Hindlimb muscle (tissue), 1 donor: ENCODE data around the gene NCBP2. TPM values are rescaled to one million over a fixed set of nuclear protein-coding genes. Genes with fewer than 3 reads are reported as not detected.
"Not testable (repeated sequence)": the region's sequence is repeated elsewhere in the genome, so short reads cannot be mapped to it uniquely, and the experiment has no call there.

ENCODE experiments used
- DNase-seq: peaks from one replicate; pipeline ENCODE4 v3.0.0-alpha.2; 2013
- polyA plus RNA-seq: library from polyadenylated mRNA; unstranded; fragments of 120-200 nt; gene quantifications from one replicate; pipeline ENCODE4 v1.2.1, GENCODE V29; 2013; ENCODE audit not compliant: insufficient read length

Gene NCBP2
- polyA plus RNA-seq, 1 donor: 69.3 TPM

GRCh38 chr3:196968233-196969133 is 26.2 kb upstream of the NCBP2 start, which contains the start of gene PIGZ:
TSS of gene PIGZ (minus strand) at chr3:196968833. CDS start at chr3:196952031, 16,802 bp downstream.
- DNase-seq: peak; percentile 41

DNA sequence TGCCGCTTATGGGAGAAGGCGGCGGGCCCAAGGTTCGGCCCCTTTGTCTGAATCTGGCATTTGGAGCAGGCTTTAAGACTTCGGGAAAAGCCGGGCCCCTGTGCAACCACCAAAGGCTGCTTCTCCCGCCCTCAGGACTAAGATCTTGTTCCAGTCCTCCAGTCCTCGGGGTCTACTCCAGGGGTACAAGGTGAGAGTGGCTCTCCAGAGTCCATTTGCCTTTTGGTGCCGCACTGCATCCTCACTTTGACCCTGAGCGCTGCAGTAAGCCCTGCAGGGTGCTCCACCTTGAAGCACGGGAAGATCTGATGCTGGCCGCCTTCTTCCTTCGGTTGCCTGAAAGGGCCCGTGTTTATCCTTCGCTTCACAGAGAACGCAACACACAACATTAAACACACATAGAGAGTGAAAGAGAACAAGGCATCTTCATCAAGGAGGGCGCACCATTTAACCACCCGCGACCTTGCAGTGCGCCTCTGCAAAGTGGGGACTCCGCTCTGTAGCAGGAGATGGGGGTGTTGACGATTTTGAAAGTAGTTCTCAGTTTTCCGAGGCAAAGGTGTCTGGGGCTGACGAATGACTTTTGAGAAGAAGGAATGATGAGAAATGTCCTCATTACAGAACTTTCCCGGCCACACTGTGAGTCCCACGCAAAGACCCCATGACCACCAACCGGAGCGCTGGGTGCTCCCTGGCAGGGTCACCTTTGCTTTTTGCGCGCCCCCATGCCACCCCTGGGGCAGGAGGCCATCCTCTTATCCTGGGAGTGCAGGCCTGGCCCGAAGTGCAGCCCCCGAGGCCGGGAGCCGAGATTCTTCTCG is 25.3 kb upstream of the NCBP2 start:
- no peak for DNase-seq

DNA sequence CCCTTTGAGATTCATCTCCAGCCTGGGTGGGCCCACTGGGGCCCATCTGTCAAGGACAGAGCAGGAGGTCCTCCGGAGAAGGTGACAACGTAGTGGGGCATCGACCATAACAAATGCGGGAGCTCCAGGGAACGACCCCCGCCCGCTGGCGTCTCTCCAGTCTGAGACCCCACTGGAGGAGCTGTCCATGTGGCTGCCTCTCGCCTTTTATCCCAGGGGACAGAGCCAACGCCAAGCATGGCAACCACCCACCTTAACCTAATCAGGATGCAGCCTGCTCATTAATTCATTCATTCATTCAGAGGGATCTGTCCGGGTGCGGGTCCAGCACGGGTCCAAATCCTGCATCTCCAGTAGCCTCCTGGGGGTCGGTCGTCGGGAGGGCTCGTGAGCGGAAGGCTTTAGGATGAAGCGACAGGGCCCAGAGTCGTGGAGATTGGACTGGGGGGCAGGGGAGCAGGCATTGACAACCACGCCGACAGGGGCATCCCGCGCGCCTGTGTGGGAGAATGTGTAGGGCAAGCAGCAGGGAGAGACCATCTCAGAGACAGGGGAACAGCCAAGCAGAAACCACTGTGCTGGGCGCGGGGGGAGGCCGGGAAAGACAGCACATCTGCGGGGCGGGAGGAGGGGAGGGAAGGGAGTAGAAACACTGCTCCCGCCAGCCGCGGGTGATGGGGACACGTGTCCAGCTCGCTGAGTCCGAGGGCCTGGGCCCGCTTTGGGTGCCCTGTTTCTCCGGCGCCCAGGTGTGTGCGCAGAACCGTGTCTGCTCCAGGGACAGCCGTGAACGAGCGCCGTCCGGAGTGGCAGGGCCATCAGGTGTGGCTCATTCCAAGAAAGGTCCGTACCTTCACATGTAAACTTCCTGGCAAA is 24.4 kb upstream of the NCBP2 start:
- peak; percentile 18 for DNase-seq

DNA sequence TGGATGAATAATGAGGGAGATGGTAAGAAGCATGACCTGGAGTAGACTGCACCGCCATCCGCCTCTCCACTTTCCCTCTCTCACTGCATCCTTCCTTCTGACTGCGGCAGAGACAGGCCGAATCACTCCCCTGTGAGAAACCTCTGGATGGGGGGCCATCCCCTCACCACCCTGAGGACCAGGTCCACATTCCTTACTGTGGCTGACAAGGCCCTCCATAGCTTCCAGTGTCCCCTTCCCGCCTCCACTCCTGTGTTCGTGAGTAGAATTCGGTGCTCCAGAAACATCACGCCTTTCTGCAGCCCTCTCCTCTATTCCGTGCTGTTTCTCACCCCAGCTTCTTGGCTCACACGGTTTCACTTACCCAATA is 23.5 kb upstream of the NCBP2 start:
- DNase-seq: no peak

DNA sequence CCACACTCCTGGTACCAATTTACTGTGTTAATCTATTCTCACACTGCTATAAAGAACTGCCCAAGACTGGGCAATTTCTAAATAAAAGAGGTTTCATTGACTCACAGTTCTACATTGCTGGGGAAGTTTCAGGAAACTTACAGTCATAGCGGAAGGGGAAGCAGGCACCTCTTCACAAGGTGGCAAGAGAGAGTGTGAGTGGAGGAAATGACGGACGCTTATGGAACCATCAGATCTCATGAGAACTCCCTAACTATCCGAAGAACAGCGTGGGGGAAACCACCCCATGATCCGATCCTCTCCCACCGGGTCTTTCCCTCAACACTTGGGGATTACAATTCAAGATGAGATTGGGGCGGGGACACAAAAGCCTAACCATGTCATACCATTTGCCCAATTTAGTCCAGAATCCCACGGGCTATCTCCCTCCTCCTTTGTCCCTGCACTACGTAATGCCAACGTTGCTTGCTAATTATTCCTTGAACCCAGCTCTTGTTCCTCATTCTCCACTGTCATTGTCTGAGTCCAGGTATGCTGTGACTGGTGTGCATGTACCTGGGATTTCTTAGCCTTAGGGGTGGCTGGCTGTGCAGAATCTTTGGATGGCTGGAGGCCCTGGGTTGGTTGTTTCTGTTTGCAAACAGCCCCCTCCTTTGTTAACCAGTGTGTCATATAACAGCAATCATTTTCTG is 22.9 kb upstream of the NCBP2 start:
- DNase-seq: no peak

GRCh38 chr3:196963631-196963953 is 21.3 kb upstream of the NCBP2 start:
- no peak for DNase-seq

DNA sequence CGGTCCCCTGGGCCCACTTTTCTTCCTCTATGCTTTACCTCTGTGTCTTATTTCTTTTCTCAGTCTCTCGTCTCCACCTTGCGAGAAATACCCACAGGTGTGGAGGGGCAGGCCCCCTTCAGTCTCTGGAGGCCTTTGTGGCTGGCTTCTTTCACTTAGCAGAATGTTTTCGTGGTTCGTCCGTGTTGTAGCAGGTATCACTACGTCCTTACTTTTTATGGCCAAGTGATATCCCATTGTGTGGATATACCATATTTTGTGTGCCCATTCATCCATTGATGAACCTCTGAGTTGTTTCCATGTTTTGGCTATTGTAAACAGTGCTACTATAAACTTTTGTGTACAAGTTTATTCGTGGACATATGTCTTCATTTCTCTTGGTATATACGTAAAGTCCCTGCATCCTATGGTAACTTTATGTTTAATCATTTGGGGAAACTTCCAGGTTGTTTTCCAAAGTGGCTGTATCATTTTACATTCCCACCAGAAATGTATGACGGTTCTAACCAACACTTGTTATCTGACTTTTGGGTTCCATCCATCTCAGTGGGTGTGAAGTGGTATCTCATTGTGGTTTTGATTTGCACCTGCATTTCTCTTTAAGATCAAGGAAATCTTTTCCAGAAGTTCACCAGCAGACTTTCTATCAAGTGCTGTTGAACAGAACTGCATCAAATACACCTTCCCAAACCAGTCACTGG is 20.8 kb upstream of the NCBP2 start:
- DNase-seq: no peak

- no peak for DNase-seq
These were observed 20.0 kb upstream of the NCBP2 start for GRCh38 chr3:196962108-196962929.

GRCh38 chr3:196954832-196955231 is 12.5 kb upstream of the NCBP2 start:
- DNase-seq: no peak

DNA sequence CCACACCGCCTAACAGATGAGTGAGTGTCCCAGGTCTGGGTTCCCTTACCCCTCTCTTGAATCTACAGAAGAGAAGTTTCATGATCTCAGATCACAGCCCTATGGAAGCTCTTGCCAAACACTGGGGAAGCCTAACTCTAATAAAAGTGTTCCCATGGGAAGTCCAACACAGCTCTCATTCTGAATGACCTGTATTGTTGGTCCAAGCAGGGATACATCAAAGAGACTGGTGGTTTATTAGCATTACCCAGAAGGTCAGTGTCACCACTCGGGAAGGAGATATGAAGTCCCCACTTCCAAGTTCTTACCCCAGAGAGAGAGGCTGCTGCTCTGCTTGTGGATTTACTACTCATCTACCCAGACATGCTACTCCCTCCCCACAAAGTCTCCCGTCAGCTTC is 9.0 kb upstream of the NCBP2 start:
- DNase-seq: no peak

DNA sequence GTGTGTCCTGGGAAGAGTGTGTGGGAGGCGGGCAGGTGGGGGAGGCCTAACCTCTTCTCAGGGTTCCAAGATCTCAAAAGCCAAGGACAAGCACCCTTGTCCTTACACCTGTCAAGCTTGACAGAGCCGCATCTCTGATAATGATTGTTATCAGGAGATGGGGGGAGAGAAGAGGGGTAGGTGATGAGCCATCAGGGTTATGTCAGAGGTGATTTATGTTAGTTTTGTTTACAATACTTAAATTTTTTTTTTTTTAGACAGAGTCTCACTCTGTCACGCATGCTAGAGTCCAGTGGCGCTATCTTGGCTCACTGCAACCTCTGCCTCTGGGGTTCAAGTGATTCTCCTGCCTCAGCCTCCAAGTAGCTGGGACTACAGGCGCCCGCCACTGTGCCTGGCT is 7.4 kb upstream of the NCBP2 start:
- no peak for DNase-seq

DNA sequence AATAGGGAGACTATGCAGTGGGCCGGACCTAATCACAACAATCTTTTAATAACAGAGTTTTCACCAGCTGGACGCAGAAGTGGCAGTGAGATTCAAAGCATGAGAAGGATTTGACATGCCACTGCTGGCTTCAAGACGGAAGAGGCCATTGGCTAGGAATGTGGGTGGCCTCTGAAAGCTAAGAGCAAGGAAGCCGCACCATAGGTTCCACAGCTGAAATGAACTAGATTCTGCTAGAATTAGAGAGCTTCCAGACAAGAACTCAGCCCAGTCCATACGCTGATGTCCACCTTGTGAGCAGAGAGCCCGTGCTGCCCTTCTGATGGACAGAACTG is 6.9 kb upstream of the NCBP2 start:
- no peak for DNase-seq

DNA sequence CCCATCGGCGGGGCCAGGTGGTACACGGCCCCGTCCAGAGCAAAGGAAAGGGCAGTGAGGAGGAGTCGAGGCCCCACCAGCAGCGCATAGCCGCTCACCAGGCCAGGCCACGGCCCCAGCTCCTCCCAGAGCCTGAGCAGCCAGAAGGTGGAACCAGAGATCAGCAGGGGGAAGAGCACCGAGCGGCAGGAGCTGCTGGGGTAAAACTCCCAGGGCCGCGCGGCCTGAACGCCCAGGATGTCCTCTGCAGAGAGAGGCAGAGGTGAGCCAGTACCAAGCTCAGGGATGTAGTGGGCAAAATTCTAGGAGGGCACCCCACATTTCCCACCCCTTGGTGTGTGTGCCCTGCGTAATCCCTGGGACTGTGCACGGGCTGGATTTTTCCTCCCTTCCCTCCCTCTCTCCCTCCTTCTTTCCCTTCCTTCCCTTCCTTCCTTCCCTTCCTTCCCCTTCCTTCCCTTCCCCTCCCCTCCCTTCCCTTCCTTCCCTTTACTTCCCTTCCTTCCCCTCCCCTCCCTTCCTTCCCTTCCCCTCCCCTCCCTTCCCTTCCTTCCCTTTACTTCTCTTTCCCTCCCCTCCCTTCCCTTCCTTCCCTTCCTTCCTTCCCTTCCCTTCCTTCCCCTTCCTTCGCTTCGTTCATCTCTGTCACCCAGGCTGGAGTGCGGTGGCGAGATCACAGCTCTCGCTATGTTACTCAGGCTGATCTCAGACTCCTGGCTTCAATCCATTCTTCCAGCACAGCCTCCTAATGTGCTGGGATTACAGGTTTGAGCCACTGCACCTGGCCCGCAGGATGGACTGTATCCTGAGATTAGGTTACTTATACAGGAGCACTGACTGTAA is 6.3 kb upstream of the NCBP2 start:
- no peak for DNase-seq

DNA sequence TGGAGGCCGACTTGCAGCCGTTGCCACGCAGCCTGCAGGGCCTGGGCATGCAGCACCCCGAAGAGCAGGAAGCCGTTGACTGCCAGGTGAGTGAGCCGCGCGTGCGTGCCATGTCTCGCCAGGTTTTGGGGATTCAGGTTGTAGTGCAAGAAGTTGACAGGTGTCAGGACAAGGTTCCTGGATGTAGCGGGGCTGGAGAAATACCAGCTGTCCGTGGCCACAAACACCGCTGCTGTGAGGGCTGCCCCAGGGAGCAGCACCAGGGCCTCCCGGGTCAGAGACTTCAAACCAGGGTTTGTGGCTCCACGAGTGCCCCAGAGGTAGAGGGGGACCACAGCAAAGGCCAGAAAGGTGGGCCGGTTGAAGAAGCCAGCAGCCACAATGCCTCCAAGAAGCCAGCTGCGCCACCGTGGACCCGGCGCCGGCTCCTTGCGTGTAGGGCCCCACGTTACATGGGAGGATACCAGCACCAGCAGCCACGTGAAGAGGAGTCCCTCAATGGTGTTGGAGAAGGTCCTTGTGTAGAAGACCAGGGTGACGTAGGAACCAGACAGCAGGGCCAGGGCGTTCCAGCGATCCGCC is 5.6 kb upstream of the NCBP2 start:
- no peak for DNase-seq

GRCh38 chr3:196947136-196947859 is 5.0 kb upstream of the NCBP2 start:
- no peak for DNase-seq

DNA sequence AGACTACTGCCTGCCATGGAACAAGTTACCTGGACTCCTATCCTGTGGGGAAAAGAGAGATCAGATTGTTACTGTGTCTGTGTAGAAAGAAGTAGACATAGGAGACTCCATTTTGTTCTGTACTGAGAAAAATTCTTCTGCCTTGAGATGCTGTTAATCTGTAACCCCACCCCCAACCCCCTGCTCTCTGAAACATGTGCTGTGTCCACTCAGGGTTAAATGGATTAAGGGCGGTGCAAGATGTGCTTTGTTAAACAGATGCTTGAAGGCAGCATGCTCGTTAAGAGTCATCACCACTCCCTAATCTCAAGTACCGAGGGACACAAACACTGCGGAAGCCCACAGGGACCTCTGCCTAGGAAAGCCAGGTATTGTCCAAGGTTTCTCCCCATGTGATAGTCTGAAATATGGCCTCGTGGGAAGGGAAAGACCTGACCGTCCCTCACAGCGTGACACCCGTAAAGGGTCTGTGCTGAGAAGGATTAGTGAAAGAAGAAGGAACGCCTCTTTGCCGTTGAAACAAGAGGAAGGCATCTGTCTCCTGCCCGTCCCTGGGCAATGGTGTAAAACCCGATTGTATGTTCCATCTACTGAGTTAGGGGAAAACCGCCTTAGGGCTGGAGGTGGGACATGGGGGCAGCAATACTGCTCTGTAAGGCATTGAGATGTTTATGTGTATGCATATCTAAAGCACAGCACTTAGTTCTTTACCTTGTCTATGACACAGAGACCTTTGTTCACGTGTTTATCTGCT is 1.9 kb upstream of the NCBP2 start:
- DNase-seq: not testable (repeated sequence)

DNA sequence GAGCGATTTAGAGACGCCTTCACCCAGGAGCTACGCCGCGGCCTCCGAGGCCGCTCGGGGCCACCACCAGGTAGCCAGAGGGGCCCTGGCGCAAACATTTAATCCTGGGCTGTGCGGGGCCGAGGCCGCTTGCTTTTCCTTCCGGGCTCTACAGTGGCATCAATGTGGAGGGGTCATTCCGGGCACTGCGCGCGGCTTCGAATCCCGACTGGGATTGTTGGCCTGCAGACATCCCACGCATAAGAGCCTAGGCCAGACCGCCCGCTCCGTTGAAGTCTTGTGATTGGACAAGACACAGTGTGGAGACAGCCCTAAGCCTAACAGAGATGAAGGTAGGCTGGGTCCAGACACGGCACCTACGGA is 568 bp upstream of the NCBP2 start:
- no peak for DNase-seq

DNA sequence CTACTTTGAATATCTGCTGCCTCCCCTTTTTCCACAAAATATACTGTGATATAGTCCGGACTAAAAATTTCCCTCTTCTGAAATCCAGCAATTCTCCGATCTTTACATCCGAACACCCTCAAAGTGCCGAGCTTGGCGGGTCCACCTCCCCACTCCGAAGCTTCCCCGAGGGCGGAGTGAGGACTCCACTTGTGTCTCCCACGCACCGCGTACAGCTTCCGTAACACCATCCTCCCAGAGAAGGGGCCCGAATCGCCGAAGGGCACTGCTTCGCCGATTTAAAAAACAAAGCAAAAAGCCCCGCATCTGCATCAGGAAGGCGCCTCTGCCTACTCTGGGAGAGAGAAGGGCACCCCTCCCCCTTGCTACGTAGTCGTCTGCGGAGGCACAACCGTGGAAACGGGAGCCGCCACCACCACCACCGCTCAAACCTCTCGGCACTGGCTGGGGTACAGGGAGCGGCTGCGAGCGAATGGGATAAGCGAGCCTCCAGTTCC is 551 bp downstream of the NCBP2 start:
- peak; percentile 36 for DNase-seq
